ENCODE data around the gene NAA38.

NAA38 gene

DNA sequence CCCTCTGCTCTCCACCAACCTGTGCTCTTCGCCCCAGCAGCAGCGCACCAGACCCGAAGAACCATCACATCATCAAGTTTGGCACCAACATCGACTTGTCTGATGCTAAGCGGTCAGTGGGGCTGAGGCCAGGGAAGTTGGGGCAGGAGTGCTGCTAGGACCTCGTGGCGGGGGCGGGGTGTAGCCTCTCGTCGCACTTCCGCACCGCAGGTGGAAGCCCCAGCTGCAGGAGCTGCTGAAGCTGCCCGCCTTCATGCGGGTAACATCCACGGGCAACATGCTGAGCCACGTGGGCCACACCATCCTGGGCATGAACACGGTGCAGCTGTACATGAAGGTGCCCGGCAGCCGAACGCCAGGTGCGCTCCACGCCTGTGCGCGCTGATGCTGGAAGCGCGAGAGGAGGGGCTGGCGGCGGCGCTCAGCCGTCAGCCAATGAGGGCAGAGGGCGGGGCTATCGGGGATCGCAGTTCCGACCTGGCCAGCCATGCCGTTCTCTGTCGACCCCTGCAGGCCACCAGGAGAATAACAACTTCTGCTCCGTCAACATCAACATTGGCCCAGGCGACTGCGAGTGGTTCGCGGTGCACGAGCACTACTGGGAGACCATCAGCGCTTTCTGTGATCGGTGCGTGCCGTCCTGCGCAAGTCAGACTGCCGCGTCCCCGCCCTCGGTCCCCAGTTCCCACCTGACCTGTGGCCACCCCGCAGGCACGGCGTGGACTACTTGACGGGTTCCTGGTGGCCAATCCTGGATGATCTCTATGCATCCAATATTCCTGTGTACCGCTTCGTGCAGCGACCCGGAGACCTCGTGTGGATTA lies 5.7 kb downstream of the NAA38 start:
- H3K4me1 ChIP-seq (ENCODE audit: control insufficient read depth in 1 of 2, insufficient read depth in 1 of 2, low read depth in 1 of 2, low read length in 1 of 2): peaks cover 54 to 72% of the 10 kb centered on the region in 2 experiments
- H3K4me3 ChIP-seq (ENCODE audit: low read depth in 1 of 2, low read length in 1 of 2): peak overlapping the region in 1 of 2 experiments; percentile 52
- H3K36me3 ChIP-seq: peaks cover 100% of the 10 kb centered on the region
- H3K9me3 ChIP-seq: peaks cover 16% of the 10 kb centered on the region
- H3K27ac ChIP-seq: peak overlapping the region; percentile 98
- H3K27me3 ChIP-seq: no peaks in the 10 kb centered on the region
- TF ChIP-seq, protein P1, sequence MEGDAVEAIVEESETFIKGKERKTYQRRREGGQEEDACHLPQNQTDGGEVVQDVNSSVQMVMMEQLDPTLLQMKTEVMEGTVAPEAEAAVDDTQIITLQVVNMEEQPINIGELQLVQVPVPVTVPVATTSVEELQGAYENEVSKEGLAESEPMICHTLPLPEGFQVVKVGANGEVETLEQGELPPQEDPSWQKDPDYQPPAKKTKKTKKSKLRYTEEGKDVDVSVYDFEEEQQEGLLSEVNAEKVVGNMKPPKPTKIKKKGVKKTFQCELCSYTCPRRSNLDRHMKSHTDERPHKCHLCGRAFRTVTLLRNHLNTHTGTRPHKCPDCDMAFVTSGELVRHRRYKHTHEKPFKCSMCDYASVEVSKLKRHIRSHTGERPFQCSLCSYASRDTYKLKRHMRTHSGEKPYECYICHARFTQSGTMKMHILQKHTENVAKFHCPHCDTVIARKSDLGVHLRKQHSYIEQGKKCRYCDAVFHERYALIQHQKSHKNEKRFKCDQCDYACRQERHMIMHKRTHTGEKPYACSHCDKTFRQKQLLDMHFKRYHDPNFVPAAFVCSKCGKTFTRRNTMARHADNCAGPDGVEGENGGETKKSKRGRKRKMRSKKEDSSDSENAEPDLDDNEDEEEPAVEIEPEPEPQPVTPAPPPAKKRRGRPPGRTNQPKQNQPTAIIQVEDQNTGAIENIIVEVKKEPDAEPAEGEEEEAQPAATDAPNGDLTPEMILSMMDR (IDR thresholded peaks at IDR 0.05): peak; percentile 98

DNA sequence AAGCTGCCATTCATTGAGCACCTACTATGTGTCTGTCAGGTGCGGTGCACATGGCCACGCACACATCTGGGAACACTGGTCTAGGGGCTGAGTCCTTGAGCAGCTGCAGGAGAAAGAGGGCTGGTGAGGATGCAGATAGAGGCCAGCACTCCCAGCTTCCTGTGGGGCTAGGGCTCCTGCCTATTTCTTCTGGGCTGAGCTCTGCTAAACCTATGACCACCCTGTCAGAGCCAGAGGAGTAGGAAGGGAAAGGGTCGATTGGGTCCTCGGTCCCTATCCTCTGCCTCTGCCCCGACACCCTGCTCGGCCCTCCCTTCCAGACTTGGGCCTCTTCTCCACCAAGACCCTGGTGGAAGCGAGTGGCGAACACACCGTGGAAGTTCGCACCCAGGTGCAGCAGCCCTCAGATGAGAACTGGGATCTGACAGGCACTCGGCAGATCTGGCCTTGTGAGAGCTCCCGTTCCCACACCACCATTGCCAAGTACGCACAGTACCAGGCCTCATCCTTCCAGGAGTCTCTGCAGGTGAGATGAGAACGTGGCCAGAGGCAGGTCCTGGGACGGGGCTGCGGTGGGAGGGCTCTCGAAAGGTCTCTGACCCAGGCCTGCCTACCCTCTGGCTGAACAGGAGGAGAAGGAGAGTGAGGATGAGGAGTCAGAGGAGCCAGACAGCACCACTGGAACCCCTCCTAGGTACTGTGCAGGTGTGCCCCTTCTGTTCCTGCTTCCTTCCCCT lies 6.5 kb downstream of the NAA38 start:
- TF ChIP-seq, protein P1 (IDR thresholded peaks at IDR 0.05): no peak
- H3K36me3 ChIP-seq: peaks cover 100% of the 10 kb centered on the region
- peak overlapping the region in 1 of 2 experiments; percentile 52 for H3K4me3 ChIP-seq (ENCODE audit: low read depth in 1 of 2, low read length in 1 of 2)
- H3K27ac ChIP-seq: peak overlapping the region; percentile 98
- peaks cover 16% of the 10 kb centered on the region for H3K9me3 ChIP-seq
- H3K4me1 ChIP-seq (ENCODE audit: control insufficient read depth in 1 of 2, insufficient read depth in 1 of 2, low read depth in 1 of 2, low read length in 1 of 2): peaks cover 49 to 71% of the 10 kb centered on the region in 2 experiments
- H3K27me3 ChIP-seq: no peaks in the 10 kb centered on the region

DNA sequence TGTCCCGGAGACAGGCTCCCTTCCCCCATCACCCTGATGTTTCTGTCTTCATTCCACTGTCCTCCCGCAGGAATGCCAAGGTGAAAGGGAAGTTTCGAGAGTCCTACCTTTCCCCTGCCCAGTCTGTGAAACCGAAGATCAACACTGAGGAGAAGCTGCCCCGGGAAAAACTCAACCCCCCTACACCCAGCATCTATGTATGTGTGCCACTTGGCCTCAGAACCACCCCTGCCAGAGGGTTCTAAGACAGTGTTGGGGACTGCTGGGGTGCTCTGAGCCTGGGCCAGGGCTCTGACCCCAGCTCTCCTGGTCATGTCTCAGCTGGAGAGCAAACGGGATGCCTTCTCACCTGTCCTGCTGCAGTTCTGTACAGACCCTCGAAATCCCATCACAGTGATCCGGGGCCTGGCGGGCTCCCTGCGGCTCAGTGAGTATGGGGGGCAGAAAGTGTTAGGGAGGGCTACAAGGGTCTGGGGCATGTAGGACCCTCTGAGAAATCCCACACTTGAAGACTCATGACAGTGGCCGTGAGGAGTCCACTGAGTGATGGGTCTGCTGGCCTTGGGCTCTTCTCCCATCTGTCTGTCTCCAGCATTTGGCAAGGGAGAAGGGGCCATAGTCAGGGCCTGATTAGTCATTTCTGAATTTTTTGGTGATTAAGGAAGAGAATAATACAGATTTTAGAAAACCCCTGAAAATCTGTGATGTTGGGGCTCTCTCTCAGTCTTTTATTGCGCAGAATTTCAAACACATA lies 7.4 kb downstream of the NAA38 start:
- TF ChIP-seq, protein P1 (IDR thresholded peaks at IDR 0.05): no peak
- Histone ChIP-seq H3K27ac (peak overlapping the region; percentile 98), H3K4me3 (ENCODE audit: low read depth in 1 of 2, low read length in 1 of 2) (peak overlapping the region in 1 of 2 experiments; percentile 7), H3K27me3 (no peaks in the 10 kb centered on the region), H3K36me3 (peaks cover 100% of the 10 kb centered on the region), H3K9me3 (peaks cover 16% of the 10 kb centered on the region), H3K4me1 (ENCODE audit: control insufficient read depth in 1 of 2, insufficient read depth in 1 of 2, low read depth in 1 of 2, low read length in 1 of 2) (peaks cover 48 to 71% of the 10 kb centered on the region in 2 experiments)

DNA sequence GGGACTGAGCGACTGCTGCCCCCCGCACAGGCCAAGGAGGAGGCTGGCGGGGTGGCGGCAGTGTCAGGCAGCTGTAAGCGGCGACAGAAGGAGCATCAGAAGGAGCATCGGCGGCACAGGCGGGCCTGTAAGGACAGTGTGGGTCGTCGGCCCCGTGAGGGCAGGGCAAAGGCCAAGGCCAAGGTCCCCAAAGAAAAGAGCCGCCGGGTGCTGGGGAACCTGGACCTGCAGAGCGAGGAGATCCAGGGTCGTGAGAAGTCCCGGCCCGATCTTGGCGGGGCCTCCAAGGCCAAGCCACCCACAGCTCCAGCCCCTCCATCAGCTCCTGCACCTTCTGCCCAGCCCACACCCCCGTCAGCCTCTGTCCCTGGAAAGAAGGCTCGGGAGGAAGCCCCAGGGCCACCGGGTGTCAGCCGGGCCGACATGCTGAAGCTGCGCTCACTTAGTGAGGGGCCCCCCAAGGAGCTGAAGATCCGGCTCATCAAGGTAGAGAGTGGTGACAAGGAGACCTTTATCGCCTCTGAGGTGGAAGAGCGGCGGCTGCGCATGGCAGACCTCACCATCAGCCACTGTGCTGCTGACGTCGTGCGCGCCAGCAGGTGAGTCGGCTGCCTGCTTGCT lies 8.1 kb downstream of the NAA38 start:
- peaks cover 100% of the 10 kb centered on the region for H3K36me3 ChIP-seq
- peaks cover 16% of the 10 kb centered on the region for H3K9me3 ChIP-seq
- peak overlapping the region; percentile 98 for H3K27ac ChIP-seq
- peak overlapping the region in 1 of 2 experiments; percentile 7 for H3K4me3 ChIP-seq (ENCODE audit: low read depth in 1 of 2, low read length in 1 of 2)
- no peaks in the 10 kb centered on the region for H3K27me3 ChIP-seq
- peaks cover 53 to 72% of the 10 kb centered on the region in 2 experiments for H3K4me1 ChIP-seq (ENCODE audit: control insufficient read depth in 1 of 2, insufficient read depth in 1 of 2, low read depth in 1 of 2, low read length in 1 of 2)
- TF ChIP-seq, protein P1 (IDR thresholded peaks at IDR 0.05): no peak

GRCh38 chr17:7848739-7849129 lies 8.6 kb downstream of the NAA38 start:
- Histone ChIP-seq H3K4me1 (ENCODE audit: control insufficient read depth in 1 of 2, insufficient read depth in 1 of 2, low read depth in 1 of 2, low read length in 1 of 2) (peaks cover 55 to 75% of the 10 kb centered on the region in 2 experiments), H3K4me3 (ENCODE audit: low read depth in 1 of 2, low read length in 1 of 2) (no peak overlapping the region), H3K27me3 (no peaks in the 10 kb centered on the region), H3K36me3 (peaks cover 100% of the 10 kb centered on the region), H3K9me3 (peaks cover 12% of the 10 kb centered on the region), H3K27ac (peak overlapping the region; percentile 98)
- TF ChIP-seq, protein P1 (IDR thresholded peaks at IDR 0.05): no peak

Measured in neutrophil (primary cell).